Measurements from ENCODE around the gene TXK.

TXK gene

GRCh38 chr4:48120132-48120531 lies 13.9 kb downstream of the TXK start:
- TF ChIP-seq, protein P1, sequence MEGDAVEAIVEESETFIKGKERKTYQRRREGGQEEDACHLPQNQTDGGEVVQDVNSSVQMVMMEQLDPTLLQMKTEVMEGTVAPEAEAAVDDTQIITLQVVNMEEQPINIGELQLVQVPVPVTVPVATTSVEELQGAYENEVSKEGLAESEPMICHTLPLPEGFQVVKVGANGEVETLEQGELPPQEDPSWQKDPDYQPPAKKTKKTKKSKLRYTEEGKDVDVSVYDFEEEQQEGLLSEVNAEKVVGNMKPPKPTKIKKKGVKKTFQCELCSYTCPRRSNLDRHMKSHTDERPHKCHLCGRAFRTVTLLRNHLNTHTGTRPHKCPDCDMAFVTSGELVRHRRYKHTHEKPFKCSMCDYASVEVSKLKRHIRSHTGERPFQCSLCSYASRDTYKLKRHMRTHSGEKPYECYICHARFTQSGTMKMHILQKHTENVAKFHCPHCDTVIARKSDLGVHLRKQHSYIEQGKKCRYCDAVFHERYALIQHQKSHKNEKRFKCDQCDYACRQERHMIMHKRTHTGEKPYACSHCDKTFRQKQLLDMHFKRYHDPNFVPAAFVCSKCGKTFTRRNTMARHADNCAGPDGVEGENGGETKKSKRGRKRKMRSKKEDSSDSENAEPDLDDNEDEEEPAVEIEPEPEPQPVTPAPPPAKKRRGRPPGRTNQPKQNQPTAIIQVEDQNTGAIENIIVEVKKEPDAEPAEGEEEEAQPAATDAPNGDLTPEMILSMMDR (IDR thresholded peaks at IDR 0.05; ENCODE audit: low read depth, low read length): no peak
- TF ChIP-seq POLR2A (IDR thresholded peaks at IDR 0.05; ENCODE audit: extremely low read depth, insufficient read length): no peak
- no peak for TF ChIP-seq MAX (IDR thresholded peaks at IDR 0.05; ENCODE audit: low read depth, low read length)
- TF ChIP-seq MYC (IDR thresholded peaks at IDR 0.05; ENCODE audit: low read depth, low read length): no peak
- H3K4me3 ChIP-seq (ENCODE audit: low read depth, low read length): no peak overlapping the region
- no peak for DNase-seq (ENCODE audit: low read depth)

DNA sequence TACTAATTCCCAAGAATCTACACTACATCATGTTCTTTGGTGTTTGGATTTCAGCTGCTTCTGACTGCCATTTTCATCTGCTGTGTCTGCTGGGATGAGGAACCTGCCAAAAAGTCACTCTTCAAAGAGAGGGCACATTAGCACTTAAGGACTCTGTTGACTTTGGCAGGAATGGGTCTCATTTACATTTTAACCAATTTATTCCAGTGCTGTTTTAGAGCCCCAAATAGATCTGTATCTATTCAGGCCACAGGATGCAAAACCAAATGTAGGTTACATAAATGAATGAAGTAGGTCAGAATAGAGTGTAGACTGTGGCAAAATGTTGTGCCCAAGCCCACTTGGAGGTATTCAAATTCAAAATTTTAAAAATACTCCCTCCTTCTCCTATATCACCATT lies 14.4 kb downstream of the TXK start:
- H3K4me3 ChIP-seq (ENCODE audit: low read depth, low read length): no peak overlapping the region
- TF ChIP-seq MYC (IDR thresholded peaks at IDR 0.05; ENCODE audit: low read depth, low read length): no peak
- no peak for DNase-seq (ENCODE audit: low read depth)

- DNase-seq (ENCODE audit: low read depth): no peak
- TF ChIP-seq POLR2A (IDR thresholded peaks at IDR 0.05; ENCODE audit: extremely low read depth, insufficient read length) (no peak), MAX (IDR thresholded peaks at IDR 0.05; ENCODE audit: low read depth, low read length) (no peak), MYC (IDR thresholded peaks at IDR 0.05; ENCODE audit: low read depth, low read length) (no peak)
- TF ChIP-seq, protein P1 (IDR thresholded peaks at IDR 0.05; ENCODE audit: low read depth, low read length): no peak
- no peak overlapping the region for H3K4me3 ChIP-seq (ENCODE audit: low read depth, low read length)
These were observed 16.0 kb downstream of the TXK start for GRCh38 chr4:48118081-48118480.

- no peak for TF ChIP-seq POLR2A (IDR thresholded peaks at IDR 0.05; ENCODE audit: extremely low read depth, insufficient read length)
- TF ChIP-seq MAX (IDR thresholded peaks at IDR 0.05; ENCODE audit: low read depth, low read length): no peak
- TF ChIP-seq MYC (IDR thresholded peaks at IDR 0.05; ENCODE audit: low read depth, low read length): no peak
- TF ChIP-seq, protein P1 (IDR thresholded peaks at IDR 0.05; ENCODE audit: low read depth, low read length): no peak
- no peak for DNase-seq (ENCODE audit: low read depth)
- H3K4me3 ChIP-seq (ENCODE audit: low read depth, low read length): no peak overlapping the region
These were observed 17.5 kb downstream of the TXK start for GRCh38 chr4:48116582-48116981.

DNA sequence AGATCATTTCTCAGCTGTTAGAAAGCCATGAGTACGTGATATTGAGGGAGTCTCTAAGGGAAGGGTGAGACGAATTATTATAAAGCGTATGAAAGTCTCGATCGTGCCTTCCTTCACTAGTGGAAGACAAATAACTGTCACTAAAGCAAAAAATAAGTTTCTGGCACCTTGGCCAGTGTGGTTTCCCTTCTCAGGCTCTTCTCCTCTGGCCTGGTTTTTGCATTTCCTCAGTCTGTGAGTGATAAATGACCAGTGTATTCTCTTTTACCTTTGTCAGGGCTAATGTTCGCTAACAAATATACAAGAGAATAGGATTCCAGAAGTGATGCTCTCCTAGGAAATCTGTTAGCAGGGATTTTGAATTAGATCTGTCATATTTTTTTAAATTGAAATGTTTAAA lies 19.6 kb downstream of the TXK start:
- no peak for DNase-seq (ENCODE audit: low read depth)
- no peak overlapping the region for H3K4me3 ChIP-seq (ENCODE audit: low read depth, low read length)
- no peak for TF ChIP-seq POLR2A (IDR thresholded peaks at IDR 0.05; ENCODE audit: extremely low read depth, insufficient read length)
- TF ChIP-seq MYC (IDR thresholded peaks at IDR 0.05; ENCODE audit: low read depth, low read length): no peak
- no peak for TF ChIP-seq MAX (IDR thresholded peaks at IDR 0.05; ENCODE audit: low read depth, low read length)
- TF ChIP-seq, protein P1 (IDR thresholded peaks at IDR 0.05; ENCODE audit: low read depth, low read length): no peak

DNA sequence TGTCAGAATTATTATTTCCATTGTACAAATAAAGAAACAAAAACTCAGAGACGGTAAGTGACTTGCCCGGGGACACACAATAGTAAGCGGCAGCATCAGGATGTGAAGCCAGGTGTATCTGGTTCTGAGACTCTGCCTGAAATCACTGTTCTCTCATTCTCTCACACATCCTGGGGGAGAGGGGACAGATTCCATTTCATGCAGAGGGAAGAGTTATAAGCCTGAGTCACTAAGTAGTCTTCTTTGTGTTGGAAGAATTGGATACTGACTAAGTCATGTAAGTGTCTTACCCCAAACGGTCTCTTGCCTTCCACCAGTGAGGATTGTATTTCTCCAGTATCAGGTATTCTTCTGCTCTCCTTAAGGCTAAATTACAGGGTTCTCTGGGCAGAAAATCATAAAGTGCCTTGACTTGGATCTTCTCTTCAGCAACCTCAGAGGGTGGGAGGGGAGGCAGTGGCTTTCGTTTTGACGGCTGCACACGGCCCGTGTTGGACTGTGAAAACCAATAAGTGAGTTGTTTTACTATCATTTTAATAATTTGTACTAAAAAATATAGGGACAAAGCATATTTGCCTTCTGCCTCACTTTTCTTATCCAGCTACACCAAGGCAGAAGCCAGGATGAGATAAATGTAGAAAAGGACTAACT lies 21.9 kb downstream of the TXK start:
- TF ChIP-seq MYC (IDR thresholded peaks at IDR 0.05; ENCODE audit: low read depth, low read length) (no peak), MAX (IDR thresholded peaks at IDR 0.05; ENCODE audit: low read depth, low read length) (no peak), POLR2A (IDR thresholded peaks at IDR 0.05; ENCODE audit: extremely low read depth, insufficient read length) (no peak)
- TF ChIP-seq, protein P1 (IDR thresholded peaks at IDR 0.05; ENCODE audit: low read depth, low read length): no peak
- DNase-seq (ENCODE audit: low read depth): no peak
- no peak overlapping the region for H3K4me3 ChIP-seq (ENCODE audit: low read depth, low read length)
